Dermis microvascular lymphatic vessel endothelial cell (primary cell): Measurements from ENCODE around the gene OR52R1. TPM values are rescaled to one million over a fixed set of nuclear protein-coding genes. Genes with fewer than 3 reads are reported as not detected.

Experiments
- total RNA-seq: library from RNA; depleted of rRNA; stranded (reverse); fragments of >200 nt; gene quantifications from 2 replicates; pipeline ENCODE4 v1.2.1, GENCODE V29; 2014

Gene OR52R1
- total RNA-seq, 1 donor from 2014 or later = not detected

Other genes starting within 250 kb of the OR52R1 start
- not detected in 2 replicates for gene OR52I2, start 222.6 kb downstream of the OR52R1 start, total RNA-seq
- gene OR52I1, start 210.3 kb downstream of the OR52R1 start, total RNA-seq = not detected in 2 replicates
- 7.4 and 10.1 TPM in 2 replicates for gene TRIM68, start 196.1 kb downstream of the OR52R1 start, total RNA-seq
- not detected in 2 replicates for gene OR51D1, start 166.9 kb downstream of the OR52R1 start, total RNA-seq
- not detected in 2 replicates for gene OR51E1, start 160.4 kb downstream of the OR52R1 start, total RNA-seq
- gene OR51E2, start 106.5 kb downstream of the OR52R1 start, total RNA-seq = not detected in 2 replicates
- gene MMP26, start 99.6 kb downstream of the OR52R1 start, total RNA-seq = not detected in 2 replicates
- gene OR51F1, start 34.4 kb downstream of the OR52R1 start, total RNA-seq = not detected in 2 replicates
- not detected in 2 replicates for gene OR51F2, start 16.9 kb upstream of the OR52R1 start, total RNA-seq
- gene OR51S1, start 44.8 kb upstream of the OR52R1 start, total RNA-seq = not detected in 2 replicates
- gene OR51T1, start 77.5 kb upstream of the OR52R1 start, total RNA-seq = not detected in 2 replicates
- gene OR51A7, start 99.4 kb upstream of the OR52R1 start, total RNA-seq = not detected in 2 replicates
- gene OR51G2, start 115.0 kb upstream of the OR52R1 start, total RNA-seq = not detected in 2 replicates
- not detected in 2 replicates for gene OR51G1, start 120.0 kb upstream of the OR52R1 start, total RNA-seq
- gene OR51A4, start 143.2 kb upstream of the OR52R1 start, total RNA-seq = not detected in 2 replicates
- gene OR51A2, start 151.3 kb upstream of the OR52R1 start, total RNA-seq = not detected in 2 replicates
- gene OR51L1, start 190.5 kb upstream of the OR52R1 start, total RNA-seq = not detected in 2 replicates
- gene OR52J3, start 242.1 kb upstream of the OR52R1 start, total RNA-seq = not detected in 2 replicates